Ramos (cell line): ENCODE data around the gene VGLL2.

Source experiments
- in situ Hi-C: fragments of 300-500 bp; cut with MboI; formaldehyde crosslinking; loops from one replicate; pipeline ENCODE4 v1.14.3; 2022; ENCODE audit warnings: low sequenced_read_pairs; ENCODE audit not compliant: unreplicated experiment

Gene VGLL2

GRCh38 chr6:117309611-117310010 lies 44.3 kb downstream of the VGLL2 start:
- in situ Hi-C loops = no loop called here

DNA sequence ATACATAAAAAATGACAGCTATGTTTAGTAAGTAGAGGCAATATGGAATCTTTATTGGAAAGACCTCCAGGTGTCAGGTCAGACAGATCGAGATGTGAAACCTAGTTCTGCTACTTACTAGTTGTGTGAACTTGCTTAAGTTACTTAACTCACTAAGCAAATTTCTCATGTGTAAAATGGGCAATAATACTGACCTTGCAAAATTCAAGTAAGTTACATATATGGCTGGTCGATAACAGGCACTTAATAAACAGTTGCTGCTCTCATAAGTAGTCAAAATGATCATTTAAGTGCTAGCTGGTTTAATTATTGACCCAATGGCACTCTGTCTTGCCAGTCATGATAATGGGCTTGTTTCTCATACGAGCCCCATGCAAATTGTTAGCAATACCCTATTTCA lies 46.0 kb downstream of the VGLL2 start:
- in situ Hi-C loops = no loop called here

DNA sequence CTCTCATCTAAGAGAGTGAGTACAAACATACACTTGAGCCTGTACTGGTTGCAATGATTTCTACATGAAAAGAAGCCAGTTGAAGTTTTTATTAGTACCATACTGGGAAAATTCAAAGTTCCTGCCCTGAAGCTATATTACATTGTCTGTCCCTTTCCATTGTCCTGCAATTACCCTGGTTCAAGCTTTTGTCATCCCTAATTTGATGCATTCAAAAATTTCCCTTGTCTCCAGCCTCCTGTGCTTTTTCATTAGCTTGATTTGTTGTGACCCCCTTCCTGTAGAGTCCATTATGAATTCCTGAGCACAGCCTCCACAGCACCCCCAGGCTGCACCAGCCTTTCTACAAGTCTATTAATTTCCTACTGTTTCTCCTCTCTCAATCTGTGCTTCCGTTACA lies 46.4 kb downstream of the VGLL2 start:
- in situ Hi-C loops = no loop called here

GRCh38 chr6:117317261-117317660 lies 51.9 kb downstream of the VGLL2 start:
- in situ Hi-C loops = no loop called here
